Thyroid gland (tissue), 4 donors: ENCODE results near the gene MT3.

Experiments used
- CTCF ChIP-seq, 6 experiments: fragments of 200-600 bp in 3 of 6; fragments of 450-650 bp in 3 of 6; sonication (generic) in 3 of 6; IDR thresholded peaks; one replicate each; pipeline ENCODE4 v1.5.1; 2016 to 2019; ENCODE audit warnings: antibody characterized with exemption in 6 of 6, mild to moderate bottlenecking in 2 of 6, inconsistent platforms in 1 of 6, moderate library complexity in 1 of 6
- POLR2A ChIP-seq, 2 donors: fragments of 450-650 bp; IDR thresholded peaks; one replicate each; pipeline ENCODE4 v1.6.1; 2017; ENCODE audit warnings: antibody characterized with exemption in 2 of 2, mild to moderate bottlenecking in 2 of 2, moderate library complexity in 1 of 2

GRCh38 chr16:56615353-56615752 is 26.0 kb downstream of the MT3 start:
- TF ChIP-seq CTCF (IDR thresholded peaks at IDR 0.05) (no peak), POLR2A (IDR thresholded peaks at IDR 0.05) (no peak)
